Skeletal muscle tissue (tissue), 4 donors: Measurements from ENCODE around the gene TNFRSF19. TPM values are rescaled to one million over a fixed set of nuclear protein-coding genes. Genes with fewer than 3 reads are reported as not detected.

Experiments
- H3K27ac ChIP-seq: one replicate; pipeline ENCODE4 v1.7.0; 2013; ENCODE audit warnings: mild to moderate bottlenecking, low read depth, low read length, inconsistent platforms
- H3K27me3 ChIP-seq, 3 donors: one replicate each; pipeline ENCODE4 v1.7.0; 2013; ENCODE audit warnings: low read length in 3 of 3; ENCODE audit not compliant: control insufficient read depth in 3 of 3, insufficient read depth in 3 of 3
- H3K36me3 ChIP-seq, 3 donors: one replicate each; pipeline ENCODE4 v1.7.0; 2013; ENCODE audit warnings: low read length in 3 of 3; ENCODE audit not compliant: control insufficient read depth in 3 of 3, insufficient read depth in 3 of 3
- H3K4me1 ChIP-seq, 3 donors: one replicate each; pipeline ENCODE4 v1.7.0; 2013; ENCODE audit warnings: low read length in 3 of 3, mild to moderate bottlenecking in 3 of 3; ENCODE audit not compliant: control insufficient read depth in 3 of 3, insufficient read depth in 3 of 3
- H3K4me3 ChIP-seq, 3 donors: one replicate each; pipeline ENCODE4 v1.7.0; 2013; ENCODE audit warnings: low read length in 3 of 3
- H3K9ac ChIP-seq, 3 donors: one replicate each; pipeline ENCODE4 v1.7.0; 2013; ENCODE audit warnings: low read length in 3 of 3, mild to moderate bottlenecking in 3 of 3, moderate library complexity in 2 of 3, low read depth in 1 of 3
- H3K9me3 ChIP-seq, 3 donors: one replicate each; pipeline ENCODE4 v1.7.0; 2013; ENCODE audit warnings: low read length in 3 of 3; ENCODE audit not compliant: control insufficient read depth in 3 of 3
- total RNA-seq: library from RNA; depleted of rRNA; stranded (reverse); fragments of >200 nt; gene quantifications from one replicate; pipeline ENCODE4 v1.2.3, GENCODE V29; 2014
- donor health status: Osteomylitis.

Gene TNFRSF19
- total RNA-seq, 1 donor from 2014 or later = 13.0 TPM

DNA sequence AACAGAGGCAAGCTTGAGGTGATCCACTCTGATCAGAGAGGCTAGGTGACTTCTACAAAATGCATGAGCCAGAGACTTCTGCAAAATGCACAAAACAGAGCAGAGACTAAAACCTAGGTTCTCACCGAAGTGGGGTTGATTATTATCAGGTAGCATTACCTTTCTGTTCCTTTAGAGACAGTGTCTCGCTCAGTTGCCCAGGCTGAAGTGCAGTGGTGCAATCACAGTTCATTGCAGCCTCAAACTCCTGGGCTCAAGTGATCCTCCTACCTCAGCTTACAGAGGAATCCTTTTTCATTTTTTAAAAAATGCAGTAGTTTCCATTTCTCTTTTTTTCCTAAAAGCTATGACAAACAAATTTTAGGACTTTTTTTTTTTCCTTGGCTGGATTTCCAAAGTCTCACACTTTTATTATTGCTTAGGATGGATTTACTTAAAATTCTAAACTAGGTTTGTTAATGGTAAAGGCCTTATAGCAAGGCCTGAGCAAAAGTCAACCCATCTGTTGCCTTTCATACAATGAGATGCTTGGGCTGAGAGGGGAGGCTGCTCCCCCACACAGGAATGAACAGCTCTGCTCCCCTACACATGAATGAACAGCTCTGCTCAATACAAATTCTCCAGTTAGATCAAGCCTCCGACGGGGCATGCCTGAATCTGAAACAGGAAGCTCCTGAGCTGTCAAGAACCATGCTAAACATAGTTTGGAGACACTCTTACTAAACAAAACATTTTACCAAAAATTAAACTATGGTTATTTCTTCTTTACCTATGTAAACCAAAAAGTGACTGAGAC, 18.8 kb upstream of the TNFRSF19 start:
- H3K27me3 ChIP-seq = peaks cover 0 to 3% (median 0%) of the 10 kb centered on the region in 3 donors
- no peaks in the 10 kb centered on the region for H3K36me3 ChIP-seq

DNA sequence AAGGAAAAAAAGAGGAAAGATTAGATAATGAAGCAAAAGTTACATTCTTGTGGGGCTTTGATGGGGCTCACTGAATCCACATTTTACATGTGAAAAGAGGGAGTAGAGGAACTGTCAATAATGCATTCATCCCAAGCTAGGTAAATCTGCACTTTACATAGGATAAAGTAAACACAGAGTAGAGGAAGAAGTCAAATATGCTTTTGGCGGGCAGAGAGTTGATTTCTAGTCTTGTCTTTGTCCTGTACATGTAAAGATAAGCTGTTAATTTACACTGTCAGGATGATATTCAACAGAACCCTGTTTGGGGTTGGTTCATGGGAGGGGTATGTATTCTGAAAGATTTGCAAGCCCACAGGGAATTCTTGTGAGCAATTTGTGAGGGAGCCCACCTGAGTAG, 18.0 kb upstream of the TNFRSF19 start:
- no peaks in the 10 kb centered on the region for H3K36me3 ChIP-seq
- no peak overlapping the region for H3K27ac ChIP-seq
- peaks cover 0 to 3% (median 0%) of the 10 kb centered on the region in 3 donors for H3K27me3 ChIP-seq
- no peak overlapping the region for H3K4me3 ChIP-seq
- H3K9me3 ChIP-seq = no peaks in the 10 kb centered on the region
- H3K4me1 ChIP-seq = peaks cover 0 to 3% (median 0%) of the 10 kb centered on the region in 3 donors
- no peak overlapping the region for H3K9ac ChIP-seq

More for the DNA sequence above, 18.8 kb upstream of the TNFRSF19 start:
- H3K4me3 ChIP-seq = no peak overlapping the region
- no peak overlapping the region for H3K9ac ChIP-seq
- H3K9me3 ChIP-seq = no peaks in the 10 kb centered on the region
- H3K27ac ChIP-seq = no peak overlapping the region
- peaks cover 0 to 3% (median 3%) of the 10 kb centered on the region in 3 donors for H3K4me1 ChIP-seq

DNA sequence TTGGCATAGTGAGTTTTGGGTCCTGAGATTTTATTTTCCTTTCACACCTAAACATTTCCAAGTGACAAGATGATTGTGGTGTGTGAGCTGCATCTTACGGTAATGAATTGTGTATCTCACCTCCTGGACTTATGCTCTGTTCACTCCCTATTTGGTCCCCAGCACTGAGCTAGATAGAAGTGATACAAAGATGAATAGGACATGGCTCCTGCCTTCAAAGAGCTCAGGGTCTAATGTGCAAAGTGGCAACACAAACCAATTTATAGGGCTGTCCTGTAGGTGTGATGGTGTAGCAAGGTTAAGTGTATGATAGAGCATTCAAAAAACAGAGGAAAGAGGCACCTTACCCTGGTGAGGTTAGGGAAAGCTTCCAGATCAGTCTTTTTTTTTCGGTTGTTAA, 17.6 kb upstream of the TNFRSF19 start:
- Histone ChIP-seq H3K27ac (no peak overlapping the region), H3K9me3 (no peaks in the 10 kb centered on the region), H3K4me1 (peaks cover 0 to 1% (median 0%) of the 10 kb centered on the region in 3 donors)

DNA sequence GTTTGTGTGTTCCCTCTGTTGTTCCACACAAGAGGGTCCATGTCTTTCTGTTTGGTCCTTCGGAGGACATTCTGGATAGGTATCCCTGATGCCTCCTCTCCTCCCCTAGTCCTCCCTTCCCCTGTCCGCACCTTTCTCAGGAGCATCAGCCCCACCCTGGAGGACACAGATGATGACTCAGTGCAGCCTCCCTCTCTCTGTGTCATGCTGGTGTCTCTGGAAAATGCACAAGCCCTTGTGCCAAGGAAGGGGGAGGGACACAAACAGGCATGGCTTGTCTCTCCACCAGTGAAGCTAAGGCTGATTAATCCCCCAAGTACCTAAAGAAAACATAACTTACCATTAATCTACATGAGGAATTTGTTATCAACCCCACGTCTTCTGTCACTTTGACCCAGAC, 16.2 kb upstream of the TNFRSF19 start:
- Histone ChIP-seq H3K27ac (no peak overlapping the region), H3K36me3 (no peaks in the 10 kb centered on the region), H3K27me3 (peaks cover 0 to 3% (median 0%) of the 10 kb centered on the region in 3 donors), H3K4me1 (peaks cover 0 to 7% (median 5%) of the 10 kb centered on the region in 3 donors), H3K4me3 (no peak overlapping the region), H3K9me3 (no peaks in the 10 kb centered on the region), H3K9ac (no peak overlapping the region)

More for the DNA sequence above, 17.6 kb upstream of the TNFRSF19 start:
- Histone ChIP-seq H3K36me3 (no peaks in the 10 kb centered on the region), H3K9ac (no peak overlapping the region), H3K4me3 (no peak overlapping the region), H3K27me3 (peaks cover 0 to 3% (median 0%) of the 10 kb centered on the region in 3 donors)

DNA sequence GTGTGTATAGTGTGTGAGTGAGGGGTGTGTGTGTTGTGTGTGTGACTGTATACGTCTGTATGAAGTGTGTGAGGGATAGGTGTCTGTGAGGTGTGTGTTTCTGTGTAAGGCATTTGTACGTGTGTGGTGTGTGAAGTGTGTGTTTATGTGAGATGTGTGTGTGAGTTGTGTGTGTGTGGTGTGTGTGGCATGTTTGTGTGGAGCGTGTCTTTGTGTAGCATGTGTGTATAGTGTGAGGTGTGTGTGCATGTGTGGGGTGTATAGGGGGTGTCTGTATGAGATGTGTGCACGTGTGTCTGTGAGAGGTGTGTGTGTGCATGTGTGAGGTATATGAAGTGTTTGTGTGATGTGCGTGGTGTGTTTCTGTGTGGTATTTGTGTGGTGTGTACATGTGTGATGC, 13.2 kb upstream of the TNFRSF19 start:
- Histone ChIP-seq H3K27me3 (peaks cover 0 to 3% (median 0%) of the 10 kb centered on the region in 3 donors), H3K9ac (no peak overlapping the region), H3K4me1 (peaks cover 0 to 10% (median 9%) of the 10 kb centered on the region in 3 donors), H3K9me3 (no peaks in the 10 kb centered on the region), H3K27ac (no peak overlapping the region), H3K36me3 (no peaks in the 10 kb centered on the region), H3K4me3 (no peak overlapping the region)

DNA sequence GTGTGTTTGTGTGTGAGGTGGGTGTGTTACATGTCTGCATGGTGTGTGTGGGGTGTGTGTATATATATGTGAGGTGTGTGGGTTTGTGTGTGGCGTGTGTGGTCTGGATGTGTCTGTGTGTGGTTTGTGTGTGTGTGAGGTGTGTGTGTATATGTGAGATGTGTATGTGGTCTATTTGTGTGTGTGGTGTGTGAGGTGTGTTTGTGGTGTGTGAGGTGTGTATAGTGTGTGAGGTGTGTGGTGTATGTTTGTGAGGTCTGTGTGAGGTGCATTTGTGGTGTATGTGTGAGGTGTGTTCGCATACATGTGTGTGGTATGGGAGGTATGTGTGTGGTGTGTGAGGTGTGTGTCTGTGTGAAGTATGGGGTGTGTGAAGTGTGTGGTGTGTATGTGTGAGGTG, 12.5 kb upstream of the TNFRSF19 start:
- no peaks in the 10 kb centered on the region for H3K36me3 ChIP-seq
- H3K27ac ChIP-seq = no peak overlapping the region
- H3K9ac ChIP-seq = no peak overlapping the region
- no peak overlapping the region for H3K4me3 ChIP-seq
- no peaks in the 10 kb centered on the region for H3K9me3 ChIP-seq
- peaks cover 0 to 10% (median 9%) of the 10 kb centered on the region in 3 donors for H3K4me1 ChIP-seq
- H3K27me3 ChIP-seq = peaks cover 0 to 3% (median 0%) of the 10 kb centered on the region in 3 donors

DNA sequence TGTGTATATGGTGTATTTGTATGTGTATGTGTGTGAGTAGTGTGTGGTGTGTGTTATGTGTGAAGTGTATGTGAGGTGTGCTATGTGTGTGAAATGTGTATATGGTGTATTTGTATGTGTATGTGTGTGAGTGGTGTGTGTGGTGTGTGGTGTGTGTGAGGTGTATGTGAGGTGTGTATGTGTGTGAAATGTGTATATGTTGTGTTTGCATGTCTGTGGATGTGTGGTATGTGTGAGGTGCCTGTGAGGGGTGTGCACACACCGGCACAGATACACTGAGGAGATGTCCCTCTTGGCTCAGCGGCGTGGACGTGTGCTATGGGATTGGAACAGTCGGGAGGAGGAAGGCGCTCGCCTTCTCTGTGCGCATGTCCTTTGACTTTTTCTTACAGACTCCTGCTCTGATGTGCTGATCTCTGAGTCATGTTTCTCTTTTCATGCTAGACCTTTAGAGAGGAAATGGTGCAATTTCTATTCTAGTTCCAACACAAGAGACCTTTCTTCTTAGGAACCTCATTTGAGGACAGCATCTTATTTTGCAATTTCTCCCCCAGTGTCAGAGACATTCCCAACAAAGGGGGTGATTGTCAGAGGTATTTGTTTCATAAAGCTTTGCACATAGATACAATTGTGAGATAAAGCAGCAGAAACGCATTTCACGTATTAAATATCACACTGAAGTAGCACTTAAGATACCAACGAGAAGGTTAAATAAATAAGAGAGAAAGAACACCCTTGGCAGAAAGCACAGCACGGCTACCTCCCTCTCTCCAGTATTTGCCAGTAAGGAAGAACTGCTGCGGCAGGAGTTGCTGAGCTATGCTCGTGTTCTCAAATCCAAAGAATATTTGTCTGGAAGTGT, 11.3 kb upstream of the TNFRSF19 start:
- H3K4me3 ChIP-seq = peak overlapping the region; percentile 30 to 65 (median 61)
- peaks cover 0 to 10% (median 9%) of the 10 kb centered on the region in 3 donors for H3K4me1 ChIP-seq
- no peaks in the 10 kb centered on the region for H3K36me3 ChIP-seq
- peaks cover 0 to 3% (median 0%) of the 10 kb centered on the region in 3 donors for H3K27me3 ChIP-seq
- peak overlapping the region; percentile 52 to 72 (median 55) for H3K9ac ChIP-seq
- no peaks in the 10 kb centered on the region for H3K9me3 ChIP-seq
- peak overlapping the region; percentile 84 for H3K27ac ChIP-seq

DNA sequence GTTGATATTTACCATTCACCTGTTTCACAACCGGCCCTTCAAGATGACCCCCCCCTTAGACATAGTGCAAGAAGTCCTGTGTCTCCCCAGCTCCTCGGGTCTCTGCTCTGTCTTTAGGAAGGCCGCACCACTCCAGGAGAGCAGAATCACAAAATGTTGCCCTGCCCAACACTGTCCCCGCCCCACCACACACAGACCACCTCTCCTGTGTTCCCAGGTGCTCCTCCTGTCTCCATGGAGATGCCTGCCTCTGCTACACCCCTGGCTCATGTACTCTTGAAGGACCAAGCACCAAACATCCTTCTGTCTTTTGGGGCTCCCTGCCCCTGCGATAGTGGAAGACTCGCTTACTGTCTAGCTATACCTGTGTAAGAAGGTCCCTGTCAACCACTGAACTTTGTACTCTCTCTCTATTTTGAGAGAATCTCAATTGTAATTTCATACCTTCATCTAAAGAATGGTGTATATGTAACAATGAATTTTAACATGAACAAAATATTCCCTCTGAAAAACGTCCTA, 9.6 kb upstream of the TNFRSF19 start:
- Histone ChIP-seq H3K4me1 (peaks cover 0 to 10% (median 9%) of the 10 kb centered on the region in 3 donors), H3K9me3 (no peaks in the 10 kb centered on the region), H3K36me3 (no peaks in the 10 kb centered on the region), H3K27me3 (no peaks in the 10 kb centered on the region), H3K27ac (no peak overlapping the region), H3K9ac (no peak overlapping the region), H3K4me3 (no peak overlapping the region)

DNA sequence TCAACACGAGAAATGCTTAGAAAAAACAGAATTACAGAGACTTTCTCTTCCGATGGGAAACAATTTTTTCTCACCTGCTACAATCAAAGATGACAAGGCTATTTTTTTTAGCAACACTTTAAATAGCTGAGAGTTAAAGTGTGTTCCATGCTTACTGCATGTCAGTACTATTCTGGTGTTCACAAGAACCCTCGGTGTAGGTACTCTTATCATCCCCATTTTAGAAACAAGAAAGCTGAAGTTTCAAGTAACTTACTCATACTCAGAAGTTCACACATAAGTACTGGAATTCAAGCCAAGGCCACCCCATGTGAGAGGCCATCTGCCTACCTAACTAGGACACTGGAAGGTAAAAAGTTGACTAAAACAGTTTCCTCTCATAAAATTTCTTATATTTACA, 9.0 kb upstream of the TNFRSF19 start:
- Histone ChIP-seq H3K27me3 (no peaks in the 10 kb centered on the region), H3K27ac (no peak overlapping the region), H3K4me3 (no peak overlapping the region), H3K9me3 (no peaks in the 10 kb centered on the region), H3K36me3 (no peaks in the 10 kb centered on the region), H3K9ac (no peak overlapping the region), H3K4me1 (peaks cover 0 to 10% (median 9%) of the 10 kb centered on the region in 3 donors)
